ENCODE measurements around the gene SPC24.

The SPC24 gene, protein sequence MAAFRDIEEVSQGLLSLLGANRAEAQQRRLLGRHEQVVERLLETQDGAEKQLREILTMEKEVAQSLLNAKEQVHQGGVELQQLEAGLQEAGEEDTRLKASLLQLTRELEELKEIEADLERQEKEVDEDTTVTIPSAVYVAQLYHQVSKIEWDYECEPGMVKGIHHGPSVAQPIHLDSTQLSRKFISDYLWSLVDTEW

GRCh38 chr19:11155373-11156120 is at the start of gene SPC24:
TSS of gene SPC24 (minus strand) at chr19:11155782. CDS start at chr19:11155776, 6 bp downstream.
- peak; percentile 98 for DNase-seq

DNA sequence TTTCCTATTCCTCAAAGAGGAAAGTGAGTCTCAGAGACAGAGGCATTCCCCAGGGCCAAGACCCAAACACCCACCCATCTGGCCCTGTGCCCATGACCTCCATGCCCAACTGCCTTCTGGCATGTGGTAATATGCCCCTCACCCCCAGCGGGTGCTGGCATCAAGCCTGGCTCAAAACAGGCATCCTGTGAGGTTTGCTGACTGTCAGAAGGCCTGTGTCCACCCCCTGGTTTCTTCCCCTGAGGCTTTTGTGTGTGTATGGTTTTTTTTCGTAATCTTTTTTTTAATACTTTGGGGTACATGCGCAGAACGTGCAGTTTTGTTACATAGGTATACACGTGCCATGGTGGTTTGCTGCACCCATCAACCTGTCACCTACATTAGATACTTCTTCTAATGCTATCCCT is 49.4 kb upstream of the SPC24 start:
- no peak for DNase-seq

- no peak for DNase-seq
Observed at GRCh38 chr19:11204076-11204602, 48.6 kb upstream of the SPC24 start.

- no peak for DNase-seq
Observed at GRCh38 chr19:11203194-11204075, 47.9 kb upstream of the SPC24 start.

DNA sequence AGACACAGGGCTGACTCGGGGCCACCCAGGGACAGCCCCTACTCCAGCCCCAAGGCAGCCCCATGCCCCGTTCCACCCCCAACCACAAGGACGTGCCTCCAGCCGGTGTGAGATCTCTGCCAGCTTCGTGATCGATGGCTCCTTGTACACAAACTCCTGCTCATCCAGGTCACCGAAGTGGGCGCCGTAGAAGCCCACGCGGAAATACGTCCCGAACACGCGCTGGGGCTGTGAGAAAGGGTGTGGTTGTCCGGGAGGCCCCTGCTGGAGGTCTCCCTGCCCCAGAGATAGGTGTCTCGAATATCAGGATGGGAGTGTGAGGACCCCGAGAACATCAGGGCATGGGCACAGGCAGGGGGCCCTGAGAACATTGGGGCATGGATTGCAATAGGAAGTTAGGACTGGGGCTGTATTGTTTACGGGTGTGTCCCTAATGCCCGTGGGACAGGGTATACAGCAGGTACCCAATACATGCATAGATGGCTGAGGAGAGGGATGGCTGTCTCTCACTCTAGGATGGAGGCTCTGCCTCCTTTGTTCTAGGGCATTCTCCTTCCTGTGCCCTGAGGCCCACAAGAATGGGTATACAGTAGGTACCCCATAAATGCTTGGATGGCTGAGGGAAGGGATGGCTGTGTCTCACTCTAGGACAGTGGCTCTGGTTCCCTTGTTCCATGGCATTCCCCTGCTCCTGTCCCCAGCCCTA is 47.1 kb upstream of the SPC24 start:
- no peak for DNase-seq

DNA sequence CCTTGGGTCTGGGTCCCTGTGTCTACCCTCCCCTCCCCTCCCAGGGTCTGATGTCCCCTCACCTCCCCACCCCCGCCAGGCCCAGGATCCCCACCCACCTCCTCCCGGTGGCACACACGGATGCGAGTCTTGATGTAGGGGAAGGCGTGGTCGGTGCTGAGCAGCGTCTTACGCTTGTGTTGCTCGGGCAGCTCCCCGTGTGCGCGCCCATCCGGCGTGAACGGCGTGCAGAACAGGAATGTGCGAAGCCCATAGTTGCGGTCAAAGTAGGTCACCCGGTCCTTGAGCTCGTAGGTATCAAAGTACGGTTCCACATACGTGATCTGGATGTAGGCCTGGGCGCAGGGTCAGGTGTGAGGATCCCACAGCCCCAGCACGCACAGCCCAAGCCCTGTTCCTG is 46.2 kb upstream of the SPC24 start:
- no peak for DNase-seq

- DNase-seq: no peak
Observed at GRCh38 chr19:11200931-11201330, 45.3 kb upstream of the SPC24 start.

DNA sequence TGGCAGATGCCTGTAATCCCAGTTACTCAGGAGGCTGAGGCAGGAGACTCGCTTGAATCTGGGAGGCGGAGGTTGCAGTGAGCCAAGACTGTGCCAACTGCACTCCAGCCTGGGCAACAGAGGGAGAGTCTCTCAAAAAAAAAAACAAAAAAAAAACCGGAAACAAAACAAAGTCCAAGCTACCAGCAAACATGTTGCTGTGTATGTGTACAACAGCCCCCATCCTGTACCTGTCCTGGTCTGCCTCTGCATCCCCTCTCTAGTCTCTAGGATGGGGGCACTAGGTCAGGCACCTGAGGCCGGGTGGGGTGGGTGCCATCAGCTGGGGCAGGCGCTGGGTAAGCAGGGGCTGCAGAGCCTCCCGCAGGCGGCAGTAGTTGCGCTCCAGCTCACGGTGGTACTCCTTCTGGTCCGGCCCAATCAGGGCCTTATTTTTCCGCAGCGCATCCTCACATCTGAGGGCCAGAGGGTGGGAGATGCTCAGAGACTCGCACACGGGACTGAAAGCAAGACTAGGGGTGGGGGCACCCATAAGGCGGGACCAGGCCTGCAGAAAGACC is 44.5 kb upstream of the SPC24 start:
- DNase-seq: no peak

GRCh38 chr19:11199517-11199916 is 43.9 kb upstream of the SPC24 start:
- DNase-seq: no peak

DNA sequence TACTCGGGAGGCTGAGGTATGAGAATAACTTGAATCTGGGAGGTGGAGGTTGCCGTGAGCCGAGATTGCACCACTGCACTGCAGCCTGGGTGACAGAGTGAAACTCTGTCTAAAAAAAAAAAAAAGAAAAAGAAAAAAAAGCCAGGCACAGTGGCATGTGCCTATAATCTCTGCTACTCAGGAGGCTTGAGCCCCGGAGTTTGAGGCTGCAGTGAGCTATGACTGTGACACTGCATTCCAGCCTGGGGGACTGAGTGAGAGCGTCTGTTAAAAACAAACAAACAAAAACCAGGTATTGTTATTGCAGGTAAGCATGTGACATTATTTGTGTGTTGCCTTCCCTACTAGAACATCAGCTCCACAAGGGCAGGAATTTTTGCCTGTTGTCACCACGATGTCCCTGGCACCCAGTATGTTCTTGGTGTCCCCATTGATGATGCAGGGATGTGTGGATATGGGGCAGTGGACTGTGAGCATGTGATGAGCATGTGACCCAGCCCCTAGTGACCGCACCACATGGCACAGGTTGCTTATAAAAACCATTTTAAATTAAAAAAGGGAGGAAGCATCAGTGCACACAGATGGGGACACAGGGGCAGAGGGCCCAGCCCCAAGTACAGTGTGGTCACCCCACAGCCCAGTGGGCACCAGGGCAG is 43.3 kb upstream of the SPC24 start:
- DNase-seq: no peak

DNA sequence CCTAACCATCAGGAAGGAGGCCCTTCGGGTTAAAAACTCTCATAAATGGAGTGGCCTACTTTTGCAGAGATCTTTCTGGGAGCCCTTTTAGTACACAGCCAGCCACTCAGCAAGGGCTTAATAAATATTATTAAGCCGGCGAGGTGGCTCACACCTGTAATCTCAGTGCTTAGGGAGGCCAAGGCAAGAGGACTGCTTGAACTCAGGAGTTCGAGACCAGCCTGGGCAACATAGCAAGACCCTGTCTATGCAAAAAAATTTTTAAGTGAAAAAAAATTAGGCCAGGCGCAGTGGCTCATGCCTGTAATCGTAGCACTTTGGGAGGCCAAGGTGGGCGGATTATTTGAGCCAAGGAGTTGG is 42.6 kb upstream of the SPC24 start:
- no peak for DNase-seq

DNA sequence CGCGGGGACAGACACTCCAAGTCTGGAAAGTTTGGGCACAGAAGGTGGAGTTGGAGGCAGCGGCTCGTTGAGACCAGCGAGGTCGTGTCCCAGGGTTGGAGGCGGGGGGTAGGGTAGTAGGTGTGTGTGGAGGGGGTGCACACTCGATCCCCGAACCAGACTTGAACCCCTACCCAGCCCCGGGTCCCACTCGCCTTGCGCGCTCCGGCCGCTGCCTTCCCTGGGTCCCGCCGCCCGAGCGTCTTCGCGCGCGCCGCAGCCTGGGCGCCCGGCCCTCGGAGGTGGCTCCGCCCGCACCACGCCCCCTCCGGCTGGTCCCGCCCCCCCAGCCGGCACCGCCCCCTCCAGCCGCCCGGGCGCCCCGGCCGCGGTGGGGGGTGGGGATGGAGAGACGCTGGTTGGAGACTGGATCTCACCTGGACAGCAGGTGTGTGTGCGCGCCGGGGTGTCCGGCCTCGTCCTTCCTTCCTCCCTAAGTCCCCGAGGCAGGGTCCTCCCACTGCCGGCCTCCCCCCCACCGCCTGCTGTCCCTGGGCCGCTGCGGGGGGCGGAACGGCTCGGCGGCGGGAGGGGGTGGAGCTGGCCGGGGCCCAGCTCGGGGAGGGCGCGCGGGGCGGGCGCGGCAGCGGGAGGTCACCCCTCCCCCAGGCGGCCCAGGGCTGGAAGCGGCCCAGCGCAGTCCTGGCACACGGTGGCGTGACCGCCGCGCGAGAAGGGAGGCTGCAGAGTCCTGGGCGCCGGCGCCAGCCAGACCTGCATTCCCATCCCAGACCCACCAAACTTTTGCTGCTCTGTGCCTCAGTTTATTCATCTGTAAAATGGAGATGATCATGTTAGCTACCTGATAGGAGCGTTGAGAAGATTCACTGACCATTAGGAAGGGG is 42.0 kb upstream of the SPC24 start, which contains the start of gene KANK2:
Gene KANK2 (minus strand): TSS at position 255 of the 884 bp plus-strand sequence. CDS start 3,034 bp downstream, outside the sequence.
- DNase-seq: peak; percentile 90

- DNase-seq: no peak
Observed at GRCh38 chr19:11196406-11197287, 41.1 kb upstream of the SPC24 start.

DNA sequence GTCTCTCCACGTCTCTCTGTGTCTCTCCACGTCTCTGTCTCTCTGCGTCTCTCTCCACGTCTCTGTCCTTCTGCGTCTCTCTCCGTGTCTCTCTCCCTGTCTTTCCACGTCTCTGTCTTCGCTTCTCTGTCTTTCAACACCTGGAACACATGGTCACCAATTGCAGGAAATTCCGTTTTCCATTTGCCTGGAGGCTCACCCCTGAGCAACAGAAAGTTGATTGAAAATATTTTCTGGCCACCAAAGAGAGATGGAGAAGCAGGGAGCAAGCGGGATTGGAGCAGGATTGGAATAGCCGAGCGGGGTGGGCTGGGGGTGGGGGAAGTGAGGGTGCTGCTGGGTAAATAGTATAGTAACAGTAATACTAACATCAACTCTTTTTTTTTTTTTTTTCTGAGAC is 40.1 kb upstream of the SPC24 start:
- no peak for DNase-seq

DNA sequence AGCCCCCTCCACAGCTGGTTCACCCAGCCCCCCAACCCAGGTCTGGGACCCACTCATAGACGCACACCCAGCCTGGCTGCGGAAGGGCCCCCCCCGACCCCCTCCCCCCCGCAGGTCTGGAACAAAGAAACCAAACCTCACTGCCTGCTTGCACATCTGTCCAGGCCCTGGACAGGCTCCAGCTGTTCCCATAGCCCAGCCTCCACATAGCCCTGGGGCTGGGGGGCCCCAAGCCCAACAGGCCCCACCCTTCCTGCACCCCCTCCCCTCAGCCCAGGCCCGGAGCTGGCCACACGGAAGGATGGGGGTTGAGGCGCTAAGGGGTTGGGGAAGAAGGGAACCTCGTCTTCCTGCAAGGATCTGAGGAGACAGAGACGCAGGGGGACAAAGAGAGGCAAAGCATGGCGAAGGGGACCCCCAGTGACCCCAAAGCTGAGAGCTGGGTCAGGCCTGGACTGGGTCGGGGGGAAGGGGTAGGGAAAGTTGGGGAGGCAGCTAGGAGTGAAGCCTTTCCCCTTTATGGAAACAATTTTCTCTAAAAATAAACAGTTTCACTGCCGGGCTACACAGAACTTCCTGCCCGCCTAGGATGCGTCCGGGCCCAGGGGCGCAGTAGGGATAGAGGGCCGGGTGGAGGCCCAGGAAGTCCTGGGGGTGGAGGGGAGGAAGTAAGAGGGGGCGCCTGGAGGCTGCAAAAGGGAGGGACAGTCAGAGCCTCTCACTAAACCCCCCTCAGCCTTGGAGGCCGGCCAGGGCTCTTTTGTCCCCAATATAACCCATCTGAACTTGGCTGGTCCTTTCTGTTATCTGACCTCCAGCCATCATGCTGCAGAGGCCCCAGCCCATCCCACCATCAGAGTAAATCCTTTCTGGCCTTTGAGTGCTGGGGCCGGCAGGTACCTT is 39.3 kb upstream of the SPC24 start:
- DNase-seq: no peak

DNA sequence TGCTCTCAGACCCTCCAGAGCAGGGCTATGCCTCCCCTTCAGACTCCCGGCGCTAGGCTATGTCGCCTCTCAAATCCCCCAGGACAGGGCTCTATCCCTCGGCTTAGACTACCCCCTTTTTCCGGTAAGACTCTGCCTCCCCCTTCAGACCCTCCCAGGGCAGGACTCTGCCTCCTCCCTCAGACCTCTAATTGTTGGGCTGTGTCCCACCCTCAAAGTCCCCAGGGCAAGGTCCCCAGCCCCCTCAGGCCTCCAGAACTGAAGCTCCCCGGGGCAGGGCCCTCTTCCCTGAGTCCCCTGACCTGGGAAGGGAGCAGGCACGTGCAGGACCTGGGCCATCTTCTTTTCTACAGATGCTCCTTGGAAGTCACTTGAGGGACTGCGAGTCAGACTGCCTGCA is 38.6 kb upstream of the SPC24 start:
- DNase-seq: no peak

DNA sequence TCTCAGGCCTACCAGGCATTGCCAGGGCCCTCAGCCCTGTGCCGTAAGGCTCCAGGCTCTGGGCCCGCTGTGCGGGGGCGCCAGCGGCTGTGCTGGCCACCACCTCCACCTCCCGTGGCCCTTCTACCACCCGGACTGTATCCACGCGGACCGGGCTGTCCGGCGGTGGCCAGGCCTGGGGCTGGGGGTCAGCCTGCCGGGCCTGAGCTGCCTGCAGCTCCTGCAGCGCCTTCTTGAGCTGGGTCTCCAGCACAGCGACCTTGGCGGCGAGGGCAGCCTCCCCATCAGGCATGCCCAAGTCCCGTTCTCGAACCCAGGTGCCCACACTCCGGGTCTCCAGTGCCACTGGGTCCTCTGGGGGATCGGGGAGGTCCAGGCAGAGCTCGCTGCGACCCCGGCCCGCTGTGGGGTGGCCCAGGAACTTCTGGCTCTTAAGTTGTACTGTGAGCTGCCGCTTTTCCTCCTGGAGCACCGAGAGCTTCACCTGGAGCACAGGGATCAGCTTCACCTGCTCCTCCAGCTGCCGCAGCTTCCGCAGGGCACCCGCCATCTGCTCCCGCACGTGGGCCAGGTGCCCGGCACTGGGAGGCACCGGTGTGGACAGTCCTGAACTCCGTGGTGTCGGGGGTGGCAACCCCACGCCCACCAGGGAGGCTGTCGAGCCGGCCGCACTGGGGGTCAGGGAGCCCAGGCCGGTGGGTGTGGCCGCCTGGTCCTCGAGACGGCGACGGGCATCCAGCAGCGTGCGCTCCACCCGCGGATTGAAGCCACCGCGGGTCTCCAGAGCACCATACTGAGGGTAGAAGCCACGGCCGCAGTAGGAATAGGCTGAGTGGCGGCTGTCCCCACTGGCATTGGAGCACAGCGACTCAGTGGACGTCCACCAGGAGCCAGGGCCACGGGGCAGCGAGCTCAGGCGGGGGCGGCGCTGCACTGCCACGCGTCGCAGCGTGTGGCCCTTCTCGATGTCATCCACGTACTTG is 37.7 kb upstream of the SPC24 start:
- no peak for DNase-seq

Data from NCI-H2029 (cell line).